SH-SY5Y (cell line): Measurements from ENCODE around the gene AXIN1.

Experiments
- GATA2 ChIP-seq: IDR thresholded peaks from 2 replicates; pipeline ENCODE4 v1.6.1; 2011; ENCODE audit warnings: mild to moderate bottlenecking, low read depth, low read length
- GATA3 ChIP-seq: IDR thresholded peaks from 2 replicates; pipeline ENCODE4 v1.6.1; 2011; ENCODE audit warnings: low read depth, mild to moderate bottlenecking, low read length, moderate library complexity

GRCh38 chr16:259226-259625 is 93.3 kb downstream of the AXIN1 start:
- no peak for TF ChIP-seq GATA2
- no peak for TF ChIP-seq GATA3
